Lower lobe of right lung (tissue), 2 donors: ENCODE measurements around the gene CLSTN2. TPM values are rescaled to one million over a fixed set of nuclear protein-coding genes. Genes with fewer than 3 reads are reported as not detected.

Experiments used
- ATAC-seq, 2 donors: fragments of 200-7000 bp; cut with Tn5 transposase; one replicate each; pipeline ENCODE4 v1.9.1; 2020 to 2022; ENCODE audit warnings: mild to moderate bottlenecking in 2 of 2, moderate library complexity in 2 of 2
- DNase-seq: peaks from one replicate; pipeline ENCODE4 v3.0.0-alpha.2; 2020
- H3K27ac ChIP-seq: fragments of 200-600 bp; one replicate; pipeline ENCODE4 v1.8.0; 2022
- H3K27me3 ChIP-seq: fragments of 200-600 bp; one replicate; pipeline ENCODE4 v1.8.0; 2022; ENCODE audit warnings: low read depth
- H3K36me3 ChIP-seq: fragments of 200-600 bp; one replicate; pipeline ENCODE4 v1.8.0; 2022; ENCODE audit warnings: mild to moderate bottlenecking
- H3K4me1 ChIP-seq: fragments of 200-600 bp; one replicate; pipeline ENCODE4 v1.8.0; 2022
- H3K4me3 ChIP-seq: fragments of 200-600 bp; one replicate; pipeline ENCODE4 v1.8.0; 2022; ENCODE audit warnings: mild to moderate bottlenecking
- H3K9me3 ChIP-seq: fragments of 200-600 bp; one replicate; pipeline ENCODE4 v1.8.0; 2022
- CTCF ChIP-seq: fragments of 200-600 bp; IDR thresholded peaks from one replicate; pipeline ENCODE4 v1.8.0; 2022; ENCODE audit warnings: antibody characterized with exemption, mild to moderate bottlenecking
- intact Hi-C: fragments of 100-400 bp; cut with DNase I; formaldehyde crosslinking; loops from one replicate; pipeline ENCODE4 v1.11.0; 2022
- total RNA-seq: library from RNA; stranded (reverse); fragmentation: NEBNext Ultra II Directional; extraction: Animal tissue kit (Norgen Biotek cat#: 25700); gene quantifications from one replicate; pipeline ENCODE4 v1.2.1, GENCODE V29; 2021
- donor health status: DM: no; HTN: yes; CAD: no; lungs with severe emphysema.

The CLSTN2 gene
- total RNA-seq, 1 donor from 2014 or later: 4.5 TPM

- Histone ChIP-seq H3K4me1 (peaks cover 10% of the 10 kb centered on the region), H3K27me3 (no peaks in the 10 kb centered on the region), H3K4me3 (no peak overlapping the region), H3K9me3 (no peaks in the 10 kb centered on the region), H3K36me3 (no peaks in the 10 kb centered on the region), H3K27ac (no peak overlapping the region)
- ATAC-seq (no peak), DNase-seq (no peak)
- TF ChIP-seq CTCF: no peak
- intact Hi-C loops: no loop called here
These were observed 464.9 kb downstream of the CLSTN2 start for GRCh38 chr3:140399871-140400270.

- no peaks in the 10 kb centered on the region for H3K36me3 ChIP-seq
These were observed 468.1 kb downstream of the CLSTN2 start for GRCh38 chr3:140403079-140403478.

GRCh38 chr3:140403608-140404007 lies 468.6 kb downstream of the CLSTN2 start:
- ATAC-seq (peak; percentile 89 to 90), DNase-seq (peak; percentile 90)
- Histone ChIP-seq H3K4me1 (peaks cover 7% of the 10 kb centered on the region), H3K27me3 (no peaks in the 10 kb centered on the region), H3K9me3 (no peaks in the 10 kb centered on the region), H3K27ac (no peak overlapping the region), H3K4me3 (no peak overlapping the region), H3K36me3 (no peaks in the 10 kb centered on the region)
- TF ChIP-seq CTCF: no peak
- intact Hi-C loops: no loop called here

More at GRCh38 chr3:140403079-140403478, 468.1 kb downstream of the CLSTN2 start:
- Histone ChIP-seq H3K27me3 (no peaks in the 10 kb centered on the region), H3K4me1 (peaks cover 7% of the 10 kb centered on the region), H3K4me3 (no peak overlapping the region), H3K27ac (no peak overlapping the region), H3K9me3 (no peaks in the 10 kb centered on the region)
- ATAC-seq (no peak), DNase-seq (no peak)
- TF ChIP-seq CTCF: no peak
- intact Hi-C loops: no loop called here

- intact Hi-C loops: no loop called here
- no peaks in the 10 kb centered on the region for H3K9me3 ChIP-seq
- H3K27me3 ChIP-seq: no peaks in the 10 kb centered on the region
- H3K27ac ChIP-seq: no peak overlapping the region
- no peak overlapping the region for H3K4me3 ChIP-seq
- H3K4me1 ChIP-seq: peaks cover 7% of the 10 kb centered on the region
- ATAC-seq (no peak), DNase-seq (no peak)
- H3K36me3 ChIP-seq: no peaks in the 10 kb centered on the region
- TF ChIP-seq CTCF: no peak
These were observed 471.7 kb downstream of the CLSTN2 start for GRCh38 chr3:140406655-140407054.

- Histone ChIP-seq H3K27ac (no peak overlapping the region), H3K4me1 (peaks cover 3% of the 10 kb centered on the region), H3K9me3 (no peaks in the 10 kb centered on the region), H3K36me3 (no peaks in the 10 kb centered on the region), H3K4me3 (no peak overlapping the region), H3K27me3 (no peaks in the 10 kb centered on the region)
- intact Hi-C loops: no loop called here
- TF ChIP-seq CTCF: no peak
- DNase-seq: no peak
- ATAC-seq: no peak
These were observed 473.3 kb downstream of the CLSTN2 start for GRCh38 chr3:140408252-140408651.

- no peak for ATAC-seq
- intact Hi-C loops: no loop called here
- H3K27me3 ChIP-seq: no peaks in the 10 kb centered on the region
- H3K27ac ChIP-seq: no peak overlapping the region
- no peak for TF ChIP-seq CTCF
- no peaks in the 10 kb centered on the region for H3K9me3 ChIP-seq
- peaks cover 11% of the 10 kb centered on the region for H3K4me1 ChIP-seq
- H3K36me3 ChIP-seq: no peaks in the 10 kb centered on the region
- no peak overlapping the region for H3K4me3 ChIP-seq
- DNase-seq: no peak
These were observed 481.7 kb downstream of the CLSTN2 start for GRCh38 chr3:140416666-140417065.
